SW480 (cell line): Measurements from ENCODE around the gene FRMD5.
A peak's percentile ranks its signal among the peaks of the same experiment; 100 is the strongest.

Experiments used
- DNase-seq: peaks from one replicate; pipeline ENCODE4 v3.0.0-alpha.2; 2016; ENCODE audit warnings: low spot score

FRMD5 gene

DNA sequence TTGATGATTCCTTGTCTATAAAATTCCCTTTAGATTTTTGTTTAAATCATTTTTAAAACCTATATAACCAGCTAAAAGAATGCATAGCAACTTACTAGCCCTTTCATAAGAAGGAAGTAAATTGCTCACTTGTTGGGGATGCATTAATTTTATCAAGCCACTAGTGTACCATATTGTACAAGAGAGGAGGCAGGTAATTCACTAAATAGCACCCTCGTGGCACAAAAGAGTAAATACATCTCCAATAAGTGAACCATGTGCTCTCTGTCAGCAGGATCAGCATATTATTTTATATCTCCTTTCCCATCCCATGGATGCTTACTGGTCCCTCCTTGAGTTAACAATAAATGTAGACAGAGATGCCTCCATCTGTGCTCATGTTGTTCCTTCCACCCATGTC lies 34.3 kb downstream of the FRMD5 start:
- DNase-seq, result no peak

DNA sequence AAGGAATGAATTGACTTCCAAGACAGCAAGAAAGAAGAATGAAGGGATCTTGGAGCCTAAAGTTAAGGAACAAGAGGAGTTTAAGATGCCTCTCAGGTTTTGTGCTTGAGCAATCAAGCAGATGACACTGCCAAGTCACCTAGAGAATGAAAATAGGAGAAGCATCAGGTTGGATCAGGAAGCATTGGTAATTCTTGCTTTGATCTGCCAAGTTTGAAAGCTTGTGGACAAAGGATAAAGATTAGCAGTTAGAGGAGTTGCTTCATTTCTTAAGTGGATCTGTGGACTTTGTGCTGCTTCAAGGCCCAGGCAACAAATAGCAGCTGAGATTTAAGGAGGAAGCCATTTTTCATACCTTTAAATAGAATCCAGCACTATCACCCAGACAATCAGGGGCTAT lies 35.6 kb downstream of the FRMD5 start:
- DNase-seq, result no peak

DNA sequence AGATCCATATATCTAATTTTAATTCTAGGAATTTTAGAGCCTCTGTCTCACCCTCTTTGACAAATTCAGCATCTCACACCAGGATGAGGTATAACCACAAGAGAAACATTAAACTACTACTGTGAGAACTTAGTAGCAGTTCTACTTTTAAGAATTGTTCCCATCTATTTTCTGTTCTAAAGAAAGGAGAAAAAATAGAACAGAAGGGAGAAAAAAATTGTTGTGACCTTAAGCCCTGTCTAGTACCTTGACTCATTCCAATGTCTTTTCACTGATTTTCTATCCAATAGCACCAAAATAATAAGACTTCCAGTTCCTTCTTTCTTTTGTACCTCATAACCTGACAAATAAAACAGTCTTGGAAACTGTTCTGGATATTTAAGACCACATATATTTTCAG lies 37.0 kb downstream of the FRMD5 start:
- DNase-seq, result no peak

DNA sequence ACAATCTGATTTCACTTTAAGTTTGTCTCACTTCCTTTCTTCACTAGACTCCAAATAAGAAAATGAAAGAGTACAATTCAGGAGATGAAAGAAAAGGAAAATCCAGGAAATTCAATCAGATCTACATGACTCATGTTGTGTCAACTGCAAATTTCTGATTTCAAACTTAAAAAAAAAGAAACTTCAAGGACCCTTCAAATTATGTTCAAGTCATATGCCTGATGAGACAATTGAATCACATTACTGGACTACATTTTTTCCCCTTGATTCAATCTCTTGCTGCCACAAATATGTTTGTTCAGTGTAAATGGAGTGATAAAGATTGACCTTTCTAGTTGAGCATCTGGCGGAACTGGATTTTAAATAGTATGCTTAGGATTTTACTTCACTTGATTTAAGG lies 37.4 kb downstream of the FRMD5 start:
- DNase-seq, result peak; percentile 30

DNA sequence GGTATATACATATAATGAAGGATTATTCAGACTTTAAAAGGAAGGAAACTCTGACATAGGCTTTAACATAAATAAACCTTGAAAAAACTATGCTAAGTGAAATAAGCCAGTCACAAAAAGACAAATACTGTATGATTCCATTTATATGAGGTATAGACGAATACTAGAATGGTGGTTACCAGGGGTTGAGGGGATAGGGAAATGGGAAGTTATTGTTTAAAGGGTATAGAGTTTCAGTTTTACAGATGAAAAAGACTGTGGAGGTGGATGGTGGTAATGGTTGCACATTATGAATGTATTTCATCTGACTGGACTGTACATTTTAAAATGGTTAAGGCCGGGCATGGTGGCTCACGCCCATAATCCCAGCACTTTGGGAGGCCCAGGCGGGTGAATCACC lies 41.7 kb downstream of the FRMD5 start:
- DNase-seq, result no peak

DNA sequence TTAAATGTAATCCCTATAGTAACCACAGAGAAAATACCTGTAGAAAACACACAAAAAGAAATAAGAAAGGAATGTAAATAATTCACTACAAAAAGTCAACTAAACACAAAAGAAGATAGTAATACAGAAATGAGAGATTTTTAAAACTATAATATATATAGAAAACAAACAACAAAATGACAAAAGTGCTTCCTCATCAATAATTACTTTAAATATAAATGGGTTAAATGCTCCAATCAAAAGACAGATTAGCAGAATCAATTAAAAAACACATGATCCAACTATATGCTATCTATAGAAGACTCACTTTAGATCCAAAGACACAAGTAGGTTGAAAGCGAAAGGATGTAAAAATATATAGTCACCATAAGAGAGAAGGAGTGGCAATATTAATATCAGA lies 45.8 kb downstream of the FRMD5 start:
- no peak for DNase-seq

DNA sequence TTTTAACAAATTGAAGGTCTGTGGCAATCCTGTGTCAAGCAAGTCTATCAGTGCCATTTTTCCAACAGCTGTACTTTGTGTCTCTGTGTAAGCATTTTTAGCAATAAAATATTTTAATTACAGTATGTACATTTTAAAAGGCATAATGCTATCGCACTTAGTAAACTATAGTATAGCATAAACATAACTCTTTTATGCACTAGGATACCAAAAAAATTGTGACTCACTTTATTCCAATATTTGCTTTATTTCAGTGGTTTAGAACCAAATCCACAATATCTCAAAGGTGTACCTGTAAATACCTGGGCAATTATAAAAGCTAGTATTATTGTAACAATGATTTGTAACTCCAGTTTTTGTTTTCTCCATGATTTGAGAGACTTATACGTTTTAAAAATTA lies 46.5 kb downstream of the FRMD5 start:
- DNase-seq, result no peak

DNA sequence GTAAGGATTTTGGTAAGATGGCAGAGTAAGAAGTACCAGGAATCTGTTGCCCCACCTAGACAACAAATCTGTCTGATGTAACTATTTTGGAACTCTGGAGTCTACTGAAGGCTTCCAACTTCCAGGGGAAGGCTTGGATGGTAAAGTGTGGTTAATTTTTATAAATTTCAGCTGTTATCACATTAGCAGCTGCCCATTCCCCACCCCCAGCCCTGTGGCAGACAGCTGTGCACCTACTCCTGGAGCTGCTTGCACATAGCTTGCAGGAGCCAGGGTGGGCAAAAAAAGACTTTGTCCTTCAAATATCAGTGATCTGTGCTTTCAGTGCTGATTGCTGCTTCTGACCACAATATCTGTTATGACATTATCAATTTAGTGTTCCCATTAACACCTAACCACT lies 47.4 kb downstream of the FRMD5 start:
- DNase-seq, result no peak

DNA sequence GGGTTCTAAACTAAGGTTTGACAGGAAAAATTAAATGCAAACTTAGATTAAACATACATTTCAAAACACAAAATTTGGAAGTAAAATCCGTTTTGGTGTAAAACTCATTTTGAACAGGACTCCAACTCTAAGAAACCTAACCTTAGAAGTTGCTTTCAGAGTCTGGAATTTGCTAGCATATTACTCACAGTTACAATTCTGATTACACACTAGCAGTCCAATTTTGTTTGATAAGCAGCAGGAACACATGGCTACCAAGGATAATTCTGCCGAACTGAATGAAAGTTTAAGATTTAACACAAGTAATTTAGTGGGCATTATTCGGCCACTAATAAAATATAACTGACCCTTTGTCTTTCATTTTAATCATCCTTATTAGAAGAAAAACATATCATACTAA lies 49.6 kb downstream of the FRMD5 start:
- no peak for DNase-seq

DNA sequence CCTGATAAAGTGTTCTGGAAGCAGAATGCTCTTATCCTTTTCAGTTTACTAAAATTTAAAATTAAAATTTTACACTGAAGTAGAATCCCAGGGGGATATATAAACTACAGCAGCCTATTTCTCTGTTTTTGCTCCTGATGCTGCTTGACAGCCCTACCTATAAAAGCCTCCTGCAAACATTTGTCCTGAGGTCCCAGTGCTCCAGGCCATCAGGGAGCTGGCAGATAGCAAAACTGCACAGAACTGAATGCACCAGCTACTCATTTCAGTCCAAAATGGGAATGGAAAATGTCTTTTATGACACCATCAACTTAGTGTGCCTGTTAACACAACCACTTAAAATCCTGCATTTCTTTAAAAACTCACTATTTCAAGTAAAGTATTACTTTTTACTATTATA lies 50.1 kb downstream of the FRMD5 start:
- DNase-seq, result no peak

DNA sequence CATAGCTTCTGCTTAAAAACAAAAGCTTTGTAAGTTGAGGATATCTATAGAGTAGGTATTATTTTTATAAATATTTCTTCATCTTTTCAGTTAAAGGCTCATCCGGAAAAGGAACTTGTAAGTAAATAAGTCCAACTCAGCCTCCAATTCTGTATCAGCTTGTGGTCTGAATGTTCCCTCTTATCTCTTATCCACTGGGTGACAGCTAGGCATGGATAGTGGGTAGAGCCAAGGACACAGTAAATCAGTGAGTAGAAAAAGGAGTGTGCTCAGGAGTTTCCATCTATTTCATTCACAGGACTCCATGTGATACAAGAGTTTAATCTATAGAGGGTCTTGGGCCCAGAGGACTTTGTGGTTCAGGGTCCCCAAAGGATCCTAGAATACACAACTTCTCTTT lies 50.9 kb downstream of the FRMD5 start:
- no peak for DNase-seq

DNA sequence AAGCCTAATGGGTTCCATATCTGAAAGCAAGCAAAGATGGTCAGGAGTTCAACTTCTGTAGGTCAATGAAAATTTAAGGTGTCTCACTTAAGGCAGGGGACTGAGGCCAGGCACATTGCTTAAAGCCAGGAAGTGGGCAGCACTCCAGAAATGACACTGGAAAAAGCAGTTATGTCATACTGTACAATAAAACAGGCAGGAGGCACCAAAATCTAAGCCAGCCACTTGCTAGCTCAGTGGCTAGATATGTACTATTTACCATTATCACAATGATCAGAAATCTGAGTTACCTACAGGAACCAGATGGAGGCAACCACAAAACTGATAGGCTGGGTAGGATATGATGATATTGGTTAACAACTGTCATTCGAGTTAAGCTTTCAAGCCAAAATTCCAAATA lies 57.3 kb downstream of the FRMD5 start:
- no peak for DNase-seq

DNA sequence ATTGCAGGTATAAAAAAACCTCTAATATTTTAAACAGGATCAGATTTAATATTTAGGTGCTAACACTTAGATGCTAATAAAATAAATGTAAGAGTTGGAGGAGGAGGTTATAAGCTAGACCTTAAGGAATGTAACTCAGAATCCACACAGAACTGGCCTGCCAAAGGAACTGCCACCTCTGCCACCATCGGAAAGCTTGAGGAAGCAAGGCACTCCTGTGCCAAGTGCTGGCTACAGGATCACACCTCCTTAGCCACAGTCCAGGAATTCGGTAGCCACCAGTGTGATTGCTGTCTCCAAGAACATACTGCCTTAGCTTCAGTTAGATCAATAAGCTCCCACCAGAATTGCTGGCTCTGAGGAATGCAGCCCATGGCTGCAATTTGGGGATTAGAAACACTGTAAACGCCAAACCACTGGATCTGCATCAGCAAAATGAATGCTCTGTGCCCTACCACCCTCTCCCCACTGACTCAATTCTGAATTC lies 58.0 kb downstream of the FRMD5 start:
- no peak for DNase-seq

DNA sequence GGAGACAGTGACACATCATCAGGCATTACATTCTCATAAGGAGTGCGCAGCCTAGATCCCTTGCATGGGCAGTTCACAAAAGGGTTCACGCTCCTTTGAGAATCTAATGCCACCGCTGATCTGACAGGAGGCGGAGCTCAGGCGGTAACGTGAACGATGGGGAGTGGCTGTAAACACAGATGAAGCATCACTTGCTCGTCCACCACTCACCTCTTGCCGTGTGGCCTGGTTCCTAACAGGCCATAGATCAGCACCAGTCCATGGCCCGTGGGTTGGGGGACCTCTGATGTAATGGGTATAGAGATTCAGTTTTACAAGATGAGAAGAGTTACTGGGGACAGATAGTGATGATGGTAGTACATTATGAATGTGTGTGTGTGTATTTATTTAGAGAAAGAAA lies 63.0 kb downstream of the FRMD5 start:
- DNase-seq, result no peak

DNA sequence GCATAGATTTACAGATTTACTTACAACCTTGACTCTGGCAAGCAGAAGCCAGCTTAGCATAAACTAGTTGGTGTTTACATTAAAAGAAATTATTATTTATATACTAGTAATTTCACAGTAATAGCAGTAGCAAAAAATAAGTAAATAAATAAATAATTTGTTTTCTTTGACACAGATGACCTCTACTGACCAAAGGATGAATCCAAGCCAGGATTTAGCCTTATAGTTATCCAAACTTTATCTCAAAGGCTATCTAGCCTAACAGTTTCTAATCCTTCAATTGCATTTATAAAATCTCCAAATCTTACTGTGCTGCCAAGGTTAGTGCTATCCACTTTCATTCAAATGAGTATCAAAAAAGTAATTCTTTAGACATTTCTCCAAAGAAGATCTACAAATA lies 64.3 kb downstream of the FRMD5 start:
- no peak for DNase-seq

DNA sequence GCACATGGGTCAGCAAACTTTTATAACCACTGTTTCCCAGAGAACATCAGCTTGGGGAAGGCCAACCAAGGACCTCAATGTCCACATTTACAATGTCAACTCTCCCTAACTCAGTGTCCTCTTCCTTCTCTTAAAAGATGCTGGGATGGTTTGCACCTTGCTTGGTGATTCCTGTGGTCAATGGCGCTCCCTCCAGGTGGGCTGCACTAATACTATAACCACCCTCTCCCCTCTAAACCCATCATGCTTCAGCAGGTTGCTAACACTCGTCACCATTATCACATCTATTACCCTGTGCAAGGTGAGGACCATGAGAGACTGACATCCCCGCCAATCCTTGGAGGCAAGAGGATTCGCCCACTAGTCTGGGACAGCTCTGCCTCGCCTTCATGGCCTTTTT lies 65.2 kb downstream of the FRMD5 start:
- no peak for DNase-seq

DNA sequence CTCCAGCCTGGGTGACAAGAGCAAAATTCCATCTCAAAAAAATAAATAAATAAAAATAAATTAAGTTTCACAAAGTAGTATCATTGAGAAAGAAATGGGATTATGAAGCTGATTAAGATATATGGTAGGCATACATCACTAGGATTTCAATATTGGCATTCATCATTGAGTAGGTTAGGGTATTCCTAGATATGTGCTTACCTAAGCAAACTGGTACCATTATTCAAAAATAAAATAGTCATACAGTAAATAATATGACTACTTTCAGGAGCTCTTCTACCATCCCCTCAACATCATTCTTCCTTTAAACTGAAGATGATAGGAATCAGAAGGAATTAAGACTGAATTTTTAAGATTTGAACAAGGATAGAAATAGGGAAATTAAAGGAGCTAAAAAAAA lies 66.6 kb downstream of the FRMD5 start:
- no peak for DNase-seq

DNA sequence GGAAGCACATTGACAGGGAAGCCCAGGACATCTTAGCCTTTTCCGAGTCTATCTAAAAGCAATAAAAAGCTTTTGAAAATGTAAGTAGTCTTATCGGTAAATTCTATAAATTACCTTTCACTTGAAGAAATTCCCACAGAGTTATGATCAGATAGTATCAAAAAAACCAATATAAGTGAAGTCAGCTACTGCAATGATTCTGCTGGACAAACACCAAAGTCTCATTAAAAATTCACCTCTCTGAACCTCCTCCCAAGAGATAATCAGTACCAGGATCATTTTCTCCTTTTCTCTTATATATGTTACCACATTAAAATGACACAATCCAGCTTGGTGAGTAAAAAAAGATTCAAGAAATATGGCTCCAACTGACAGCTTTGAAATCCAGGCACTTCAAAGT lies 69.2 kb downstream of the FRMD5 start:
- no peak for DNase-seq

DNA sequence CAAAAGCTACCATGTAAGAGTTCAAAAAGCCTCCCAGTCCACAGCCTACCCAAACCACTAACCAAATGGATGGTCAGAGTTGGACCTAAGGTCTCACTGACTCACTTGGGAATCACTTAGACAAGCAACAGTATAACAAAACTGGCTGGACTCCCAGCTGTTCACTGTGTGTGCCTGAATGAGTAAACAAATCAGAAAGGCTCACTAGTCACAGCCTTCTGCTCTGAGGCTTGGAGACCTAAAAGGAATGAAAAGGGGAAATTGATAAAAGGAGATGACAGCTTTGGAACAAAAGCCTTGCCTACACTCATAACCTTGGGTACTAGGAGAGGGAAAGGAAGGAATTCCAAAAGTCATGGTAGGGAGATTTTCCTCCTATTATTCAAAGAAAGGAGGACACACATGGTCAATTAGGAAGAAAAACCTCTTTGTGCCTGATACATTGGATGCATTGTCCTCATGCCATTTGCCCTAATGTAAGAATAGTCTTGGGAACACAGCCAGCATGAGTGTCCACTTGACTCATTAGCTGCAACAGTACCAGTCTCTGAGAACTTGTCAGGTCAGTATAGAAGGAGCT lies 92.3 kb downstream of the FRMD5 start:
- DNase-seq, result peak; percentile 28

DNA sequence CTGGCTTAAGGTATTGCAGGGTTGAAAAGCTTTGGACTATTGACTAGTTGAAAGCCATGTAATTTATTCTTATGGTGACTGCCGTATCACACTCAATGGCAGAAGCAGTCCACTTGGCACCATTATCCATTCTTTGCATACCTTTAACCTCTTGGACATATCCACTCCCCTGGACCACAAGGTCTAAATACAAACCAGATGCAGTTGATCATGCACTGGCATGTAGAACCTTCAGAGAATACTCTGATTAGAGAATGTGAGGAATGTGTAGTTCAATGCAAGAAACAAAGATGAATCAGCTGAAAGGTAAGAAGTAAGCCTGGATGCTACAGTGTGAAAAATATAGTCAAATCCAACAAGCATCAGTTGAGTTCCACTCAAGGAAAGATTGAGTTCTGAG lies 93.1 kb downstream of the FRMD5 start:
- DNase-seq, result peak; percentile 20

DNA sequence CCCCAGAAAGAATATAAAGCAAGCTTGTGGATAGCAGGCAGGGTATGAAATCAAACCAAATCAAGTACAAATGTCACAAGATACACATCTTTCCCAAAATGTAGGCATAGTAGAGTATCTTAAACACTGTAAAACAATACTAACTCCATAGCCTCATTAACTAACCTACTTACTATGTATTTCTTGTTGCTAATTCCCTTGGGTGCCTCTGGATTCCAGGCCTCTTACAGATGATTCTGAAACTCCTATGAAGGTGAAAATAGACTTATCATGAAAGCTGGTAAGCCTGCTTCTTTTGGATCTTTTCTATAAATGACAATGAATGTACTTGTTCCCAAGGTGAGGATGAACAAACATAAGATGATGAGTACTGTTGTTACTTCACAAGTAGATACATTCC lies 93.8 kb downstream of the FRMD5 start:
- no peak for DNase-seq

DNA sequence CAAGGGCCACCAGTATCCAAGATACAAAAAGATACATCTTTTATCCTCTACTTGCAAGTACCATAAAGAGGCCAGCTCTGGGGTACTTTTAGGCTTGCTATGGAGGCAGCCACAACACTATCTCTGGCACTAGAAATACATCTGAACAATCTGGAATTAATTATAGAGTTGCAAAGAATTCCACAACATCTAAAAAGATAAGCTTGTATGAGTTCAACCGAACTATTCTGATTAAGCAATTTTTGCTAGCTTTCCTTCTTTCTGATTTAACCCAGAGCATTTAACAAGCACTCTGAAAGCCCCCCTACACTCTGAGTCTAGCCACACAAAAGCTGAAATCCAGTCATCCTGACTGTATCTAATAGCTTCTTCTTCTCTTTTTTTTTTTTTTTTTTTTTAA lies 95.4 kb downstream of the FRMD5 start:
- DNase-seq, result no peak

DNA sequence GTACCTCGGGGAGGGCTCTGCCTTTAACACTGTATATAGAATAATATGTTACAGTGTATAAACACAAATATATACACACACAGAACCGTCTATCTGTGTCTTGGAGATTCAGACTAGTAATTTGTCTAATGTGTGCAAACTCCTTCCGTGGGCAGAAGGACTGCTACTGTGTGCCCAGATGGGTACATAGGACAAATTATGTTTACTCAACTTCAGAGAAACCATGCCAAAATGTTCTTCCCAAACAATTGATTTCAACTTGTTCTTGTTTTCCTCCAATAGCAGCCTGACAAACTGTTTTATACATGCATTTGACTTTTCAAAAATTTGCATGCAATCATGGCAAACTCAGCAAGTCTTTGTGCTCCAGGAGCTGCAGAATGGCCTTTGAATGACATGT lies 97.5 kb downstream of the FRMD5 start:
- DNase-seq, result no peak

DNA sequence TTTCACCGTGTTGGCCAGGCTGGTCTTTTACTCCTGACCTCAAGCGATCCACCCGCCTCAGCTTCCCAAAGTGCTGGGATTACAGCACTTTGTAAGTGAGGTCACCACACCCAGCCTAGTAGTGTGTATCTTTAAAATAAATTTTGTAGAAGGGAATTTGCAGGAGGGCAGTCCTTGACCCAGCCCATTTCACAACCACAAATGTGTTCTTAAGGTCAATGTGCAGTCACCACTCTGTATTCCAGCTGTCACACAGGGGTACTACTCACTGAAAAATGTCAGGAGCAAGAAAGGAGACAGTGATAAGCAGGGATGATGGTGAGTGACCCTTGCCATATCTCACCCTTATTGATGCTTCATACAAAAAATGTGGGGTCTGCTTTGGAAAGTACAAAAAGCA lies 98.5 kb downstream of the FRMD5 start:
- no peak for DNase-seq

DNA sequence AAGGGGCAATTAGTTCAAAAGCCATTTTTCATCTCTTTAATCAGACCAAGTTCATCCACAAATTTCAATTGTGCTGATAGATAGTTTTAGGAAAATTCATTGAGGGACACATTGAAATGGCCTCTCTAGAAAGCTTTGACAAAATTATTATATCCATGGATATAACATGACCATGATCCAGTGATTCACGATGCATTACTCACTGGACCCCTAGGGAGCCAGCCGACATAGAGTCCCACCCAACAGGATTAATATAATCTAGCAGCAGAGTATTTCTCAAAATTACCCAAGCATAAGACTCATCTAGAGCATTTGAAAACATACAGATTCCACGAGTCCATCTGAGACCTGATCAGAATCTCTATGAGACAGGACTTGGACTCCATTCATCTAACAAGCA lies 100.3 kb downstream of the FRMD5 start:
- no peak for DNase-seq
